Endothelial cell (in vitro differentiated cells): ENCODE measurements around the gene ZNF234. TPM values are rescaled to one million over a fixed set of nuclear protein-coding genes. Genes with fewer than 3 reads are reported as not detected.

Experiments used
- DNase-seq: peaks from one replicate; pipeline ENCODE4 v3.0.0; 2021; ENCODE audit warnings: low spot score
- H3K27ac Mint-ChIP-seq: one replicate; pipeline ENCODE4 v1.8.0; 2021; ENCODE audit warnings: mixed read lengths, inconsistent platforms; ENCODE audit not compliant: unreplicated experiment
- H3K27me3 Mint-ChIP-seq: one replicate; pipeline ENCODE4 v1.8.0; 2021; ENCODE audit warnings: mild to moderate bottlenecking, moderate library complexity, mixed read lengths, inconsistent platforms; ENCODE audit not compliant: unreplicated experiment
- H3K36me3 Mint-ChIP-seq: one replicate; pipeline ENCODE4 v1.8.0; 2021; ENCODE audit warnings: mild to moderate bottlenecking, low read depth, mixed read lengths, inconsistent platforms; ENCODE audit not compliant: unreplicated experiment
- H3K4me1 Mint-ChIP-seq: one replicate; pipeline ENCODE4 v1.8.0; 2021; ENCODE audit warnings: mild to moderate bottlenecking, mixed read lengths, inconsistent platforms; ENCODE audit not compliant: unreplicated experiment
- H3K4me3 Mint-ChIP-seq: one replicate; pipeline ENCODE4 v1.8.0; 2021; ENCODE audit warnings: mild to moderate bottlenecking, mixed read lengths, inconsistent platforms; ENCODE audit not compliant: unreplicated experiment
- H3K9me3 Mint-ChIP-seq: one replicate; pipeline ENCODE4 v1.8.0; 2021; ENCODE audit warnings: mixed read lengths, inconsistent platforms; ENCODE audit not compliant: unreplicated experiment
- CTCF ChIP-seq: fragments of 200-600 bp; sonication (generic); IDR thresholded peaks from one replicate; pipeline ENCODE4 v1.5.0; 2021; ENCODE audit warnings: antibody characterized with exemption; ENCODE audit not compliant: unreplicated experiment
- total RNA-seq: library from RNA; stranded (reverse); fragmentation: NEBNext Ultra II Directional; extraction: Animal tissue kit (Norgen Biotek cat#: 25700); gene quantifications from one replicate; pipeline ENCODE4 v1.2.1, GENCODE V29; 2021; ENCODE audit not compliant: unreplicated experiment

Gene ZNF234
- total RNA-seq, 1 donor from 2014 or later = 17.8 TPM

- H3K36me3 Mint-ChIP-seq = peaks cover 30% of the 10 kb centered on the region
- no peak overlapping the region for H3K27ac Mint-ChIP-seq
- H3K4me3 Mint-ChIP-seq = no peak overlapping the region
- no peak for DNase-seq
- no peak for TF ChIP-seq CTCF
- no peaks in the 10 kb centered on the region for H3K4me1 Mint-ChIP-seq
- H3K27me3 Mint-ChIP-seq = peaks cover 4% of the 10 kb centered on the region
- H3K9me3 Mint-ChIP-seq = no peaks in the 10 kb centered on the region
Observed at GRCh38 chr19:44131955-44132354, 9.4 kb upstream of the ZNF234 start.

- Mint-ChIP-seq H3K27ac (peak overlapping the region; percentile 9), H3K27me3 (no peaks in the 10 kb centered on the region), H3K4me3 (peak overlapping the region; percentile 98), H3K4me1 (peaks cover 15% of the 10 kb centered on the region), H3K9me3 (no peaks in the 10 kb centered on the region), H3K36me3 (no peaks in the 10 kb centered on the region)
- TF ChIP-seq CTCF = no peak
- peak; percentile 5 for DNase-seq
Observed at GRCh38 chr19:44142059-44142433, 692 bp downstream of the ZNF234 start.

GRCh38 chr19:44149776-44150175 lies 8.4 kb downstream of the ZNF234 start:
- Mint-ChIP-seq H3K4me1 (no peaks in the 10 kb centered on the region), H3K27me3 (peaks cover 3% of the 10 kb centered on the region), H3K27ac (no peak overlapping the region), H3K36me3 (peaks cover 59% of the 10 kb centered on the region), H3K4me3 (no peak overlapping the region), H3K9me3 (no peaks in the 10 kb centered on the region)
- TF ChIP-seq CTCF = no peak
- DNase-seq = no peak

GRCh38 chr19:44151491-44151890 lies 10.1 kb downstream of the ZNF234 start:
- Mint-ChIP-seq H3K36me3 (peaks cover 73% of the 10 kb centered on the region), H3K27ac (no peak overlapping the region), H3K4me3 (peak overlapping the region; percentile 38)

GRCh38 chr19:44156475-44156874 lies 15.1 kb downstream of the ZNF234 start:
- peaks cover 21% of the 10 kb centered on the region for H3K9me3 Mint-ChIP-seq
- peaks cover 63% of the 10 kb centered on the region for H3K36me3 Mint-ChIP-seq
- H3K4me3 Mint-ChIP-seq = peak overlapping the region; percentile 84
- TF ChIP-seq CTCF = no peak
- H3K27ac Mint-ChIP-seq = no peak overlapping the region
- peaks cover 1% of the 10 kb centered on the region for H3K27me3 Mint-ChIP-seq
- H3K4me1 Mint-ChIP-seq = no peaks in the 10 kb centered on the region
- no peak for DNase-seq

More at GRCh38 chr19:44151491-44151890, 10.1 kb downstream of the ZNF234 start:
- no peak for TF ChIP-seq CTCF
- Mint-ChIP-seq H3K4me1 (no peaks in the 10 kb centered on the region), H3K9me3 (peaks cover 3% of the 10 kb centered on the region), H3K27me3 (peaks cover 3% of the 10 kb centered on the region)
- no peak for DNase-seq
